GM19328 (cell line): ENCODE measurements around the gene ZNF367.

Experiments used
- ATAC-seq: cut with Tn5 transposase; IDR thresholded peaks from one replicate; pipeline ENCODE4 v1.9.1; 2021; ENCODE audit warnings: mild to moderate bottlenecking, moderate library complexity; ENCODE audit not compliant: unreplicated experiment

ZNF367 gene

GRCh38 chr9:96418083-96418919 lies at the start of gene ZNF367:
Gene ZNF367, minus strand, starts transcription at chr9:96418370. Its CDS starts 338 bp downstream, at chr9:96418032.
- peak; percentile 64 for ATAC-seq

GRCh38 chr9:96467784-96468183 lies 49.6 kb upstream of the ZNF367 start:
- no peak for ATAC-seq

GRCh38 chr9:96464426-96464825 lies 46.3 kb upstream of the ZNF367 start:
- ATAC-seq = no peak

GRCh38 chr9:96462541-96462940 lies 44.4 kb upstream of the ZNF367 start:
- no peak for ATAC-seq

GRCh38 chr9:96461336-96461735 lies 43.2 kb upstream of the ZNF367 start:
- ATAC-seq = no peak

- ATAC-seq = no peak
Observed at GRCh38 chr9:96460882-96461281, 42.7 kb upstream of the ZNF367 start.

- no peak for ATAC-seq
Observed at GRCh38 chr9:96460470-96460869, 42.3 kb upstream of the ZNF367 start.

GRCh38 chr9:96459268-96460007 lies 41.3 kb upstream of the ZNF367 start:
- no peak for ATAC-seq

- no peak for ATAC-seq
Observed at GRCh38 chr9:96458226-96458625, 40.1 kb upstream of the ZNF367 start.

- ATAC-seq = no peak
Observed at GRCh38 chr9:96457266-96457665, 39.1 kb upstream of the ZNF367 start.

- no peak for ATAC-seq
Observed at GRCh38 chr9:96453625-96454024, 35.5 kb upstream of the ZNF367 start.

- no peak for ATAC-seq
Observed at GRCh38 chr9:96450613-96451528, 32.7 kb upstream of the ZNF367 start.

GRCh38 chr9:96449845-96450612 lies 31.9 kb upstream of the ZNF367 start, which contains the start of gene HABP4:
Gene HABP4, plus strand, starts transcription at chr9:96450169. Its CDS starts 111 bp downstream, at chr9:96450280.
- ATAC-seq = peak; percentile 97

GRCh38 chr9:96449523-96449844 lies 31.3 kb upstream of the ZNF367 start:
- ATAC-seq = peak; percentile 18

GRCh38 chr9:96448546-96449170 lies 30.5 kb upstream of the ZNF367 start:
- no peak for ATAC-seq

GRCh38 chr9:96447406-96447805 lies 29.2 kb upstream of the ZNF367 start:
- no peak for ATAC-seq

GRCh38 chr9:96442491-96442890 lies 24.3 kb upstream of the ZNF367 start:
- ATAC-seq = no peak

GRCh38 chr9:96441798-96442445 lies 23.8 kb upstream of the ZNF367 start:
- no peak for ATAC-seq

- ATAC-seq = no peak
Observed at GRCh38 chr9:96440671-96441199, 22.6 kb upstream of the ZNF367 start.
